COLO829 (cell line): ENCODE measurements around the gene APIP.

Source experiments
- DNase-seq: peaks from one replicate; pipeline ENCODE4 v3.0.0; 2012; ENCODE audit warnings: low spot score

The APIP gene

DNA sequence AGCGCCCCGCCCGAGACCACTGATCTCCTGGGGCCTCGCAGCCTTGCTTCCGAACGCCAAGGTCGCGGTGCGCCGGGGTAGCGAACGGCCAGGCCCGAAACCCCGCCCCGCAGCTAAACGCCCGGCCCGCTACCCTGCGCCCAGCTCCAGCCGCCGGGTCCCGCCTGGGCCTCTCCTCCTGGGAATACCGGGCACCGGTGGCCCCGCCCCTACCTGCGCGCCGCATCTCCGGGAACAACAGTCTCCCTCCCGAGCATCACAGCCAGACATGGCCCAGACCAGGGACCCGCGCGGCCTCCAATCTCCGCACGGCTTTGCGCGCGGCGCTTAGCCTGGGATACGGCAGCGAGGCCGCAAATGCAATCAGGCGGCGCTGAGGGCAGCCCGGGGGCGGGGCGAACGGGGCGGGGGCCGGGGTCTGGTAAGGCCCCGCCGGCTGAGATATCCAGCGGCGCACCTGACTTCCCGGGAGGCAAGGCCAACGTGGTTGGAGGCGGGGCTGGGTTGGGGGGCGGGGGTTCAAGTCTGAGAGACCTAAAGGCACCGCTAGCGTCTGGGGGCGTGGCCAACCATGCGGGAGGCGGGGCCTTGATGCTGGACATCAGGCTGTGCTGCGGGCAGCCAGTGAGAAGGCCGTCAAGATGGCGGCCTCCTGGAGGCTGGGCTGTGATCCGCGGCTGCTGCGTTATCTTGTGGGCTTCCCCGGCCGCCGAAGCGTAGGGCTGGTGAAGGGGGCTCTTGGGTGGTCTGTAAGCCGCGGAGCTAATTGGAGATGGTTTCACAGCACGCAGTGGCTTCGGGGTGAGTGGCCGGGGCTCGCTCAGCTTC is at the start of gene APIP, which contains the start of gene PDHX:
Gene APIP, minus strand, starts transcription at position 365 of the 828 bp plus-strand sequence. Its CDS starts 95 bp downstream, at position 270.
Gene PDHX, plus strand, starts transcription at position 604 of the 828 bp plus-strand sequence. Its CDS starts 38 bp downstream, at position 642.
- DNase-seq, result peak; percentile 100

DNA sequence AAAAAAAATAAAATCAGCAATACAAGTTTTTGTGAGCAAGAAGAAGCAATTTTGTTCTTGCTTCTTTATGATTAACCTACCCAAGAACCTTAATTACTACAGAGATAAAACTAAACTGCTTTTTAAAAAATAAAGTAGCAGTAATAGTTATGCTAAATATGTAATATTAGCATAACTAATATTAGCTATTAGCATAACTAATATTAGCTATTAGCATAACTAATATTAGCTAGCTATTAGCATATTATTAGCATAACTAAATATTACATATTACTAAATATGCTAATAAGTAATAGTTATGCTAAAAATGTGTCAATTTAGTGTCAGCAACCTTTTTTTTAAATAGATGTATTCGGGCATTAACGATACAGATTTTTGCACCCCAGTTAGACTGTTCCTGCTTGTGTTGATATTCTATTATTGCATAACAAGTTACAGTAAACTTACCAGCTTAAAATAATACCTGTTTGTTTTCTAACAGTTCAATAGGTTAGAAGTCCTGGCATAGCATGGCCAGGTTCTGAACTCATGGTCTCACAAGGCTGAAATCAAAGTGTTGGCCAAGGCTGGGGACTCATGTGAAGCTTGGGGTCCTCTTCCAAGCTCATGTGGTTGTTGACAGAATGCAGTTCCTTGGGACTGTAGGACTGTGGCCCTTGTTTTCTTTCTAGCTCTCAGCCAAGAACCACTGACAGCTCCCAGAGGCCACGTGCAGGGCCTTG is 48.6 kb upstream of the APIP start:
- no peak for DNase-seq

DNA sequence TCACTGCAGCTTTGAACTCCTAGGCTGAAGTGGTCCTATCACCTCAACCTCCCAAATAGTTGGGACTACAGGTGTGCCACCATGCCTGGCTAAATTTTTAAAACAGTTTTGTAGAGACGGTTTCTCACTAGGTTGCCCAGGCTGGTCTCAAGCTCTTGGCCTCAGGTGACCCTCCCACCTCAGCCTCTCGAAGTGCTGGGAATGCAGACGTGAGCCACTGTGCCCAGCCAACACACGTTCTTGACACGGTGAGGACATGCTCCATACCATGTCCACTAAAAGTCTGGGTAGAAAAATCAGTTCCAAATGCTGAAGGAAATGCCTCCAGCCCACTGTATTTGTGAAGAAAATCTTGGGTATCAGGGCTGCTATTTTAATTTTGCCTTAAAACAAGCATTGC is 47.2 kb upstream of the APIP start:
- DNase-seq, result no peak

DNA sequence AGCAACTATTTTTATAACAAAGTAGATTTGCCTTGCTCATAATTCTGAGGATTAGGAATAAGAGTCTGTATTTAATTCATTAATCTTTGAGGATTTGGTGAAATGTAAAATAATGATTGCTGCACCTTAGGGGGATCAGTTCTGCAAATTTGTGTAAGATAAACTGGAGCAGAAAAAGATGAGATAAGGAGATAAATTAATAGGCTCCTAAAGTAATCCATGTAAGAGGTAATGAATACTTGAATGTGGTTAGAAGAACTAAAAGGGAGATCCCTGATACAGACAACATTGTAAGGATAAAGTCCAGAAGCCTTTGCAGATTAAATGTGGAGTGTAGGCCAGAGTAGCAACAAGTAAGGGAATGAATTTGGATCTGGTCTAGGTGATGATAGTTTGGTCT is 45.9 kb upstream of the APIP start:
- no peak for DNase-seq

GRCh38 chr11:34960277-34960676 is 44.1 kb upstream of the APIP start:
- peak; percentile 15 for DNase-seq

GRCh38 chr11:34959770-34960169 is 43.6 kb upstream of the APIP start:
- no peak for DNase-seq

DNA sequence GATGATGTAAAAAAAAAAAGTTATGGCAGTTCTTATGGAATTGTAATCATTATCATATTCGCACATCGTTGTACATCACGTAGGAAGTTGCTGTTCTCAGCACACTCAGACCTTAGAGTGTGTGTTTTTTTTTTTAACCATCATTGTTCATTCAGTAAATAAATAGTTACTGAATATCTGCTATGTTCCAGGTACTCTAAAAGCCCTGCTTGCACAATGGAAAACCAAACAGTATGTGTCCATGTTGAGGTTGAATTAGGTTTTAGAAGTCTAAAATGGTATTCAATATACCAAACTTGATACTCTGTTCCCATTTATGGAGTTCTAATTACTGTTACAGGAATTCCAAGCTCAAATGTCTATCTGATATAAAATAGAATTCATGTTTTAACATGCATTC is 41.4 kb upstream of the APIP start:
- no peak for DNase-seq

- DNase-seq, result no peak
These were observed 41.0 kb upstream of the APIP start for GRCh38 chr11:34957206-34957605.

GRCh38 chr11:34953955-34954354 is 37.8 kb upstream of the APIP start:
- DNase-seq, result no peak

GRCh38 chr11:34948696-34949095 is 32.5 kb upstream of the APIP start:
- no peak for DNase-seq

DNA sequence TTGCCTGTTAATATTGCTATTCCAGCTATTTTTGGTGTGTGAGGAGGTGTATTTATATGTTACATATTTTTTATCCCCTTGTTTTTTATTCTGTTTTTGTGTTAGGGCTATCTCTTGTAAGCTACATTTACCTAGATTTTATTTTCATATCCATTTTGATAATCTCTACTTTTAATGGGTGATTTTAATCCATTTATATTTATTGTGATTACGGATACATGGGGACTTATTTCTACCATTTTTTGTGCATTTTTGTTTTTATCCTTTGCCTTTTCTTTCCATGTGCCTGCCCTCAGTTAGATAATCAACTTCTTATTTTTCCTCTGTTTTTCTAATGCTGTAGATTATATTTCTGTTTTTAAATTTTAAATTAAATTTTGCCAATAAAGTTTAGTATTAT is 28.5 kb upstream of the APIP start:
- DNase-seq, result no peak

- no peak for DNase-seq
These were observed 25.5 kb upstream of the APIP start for GRCh38 chr11:34941688-34942087.

DNA sequence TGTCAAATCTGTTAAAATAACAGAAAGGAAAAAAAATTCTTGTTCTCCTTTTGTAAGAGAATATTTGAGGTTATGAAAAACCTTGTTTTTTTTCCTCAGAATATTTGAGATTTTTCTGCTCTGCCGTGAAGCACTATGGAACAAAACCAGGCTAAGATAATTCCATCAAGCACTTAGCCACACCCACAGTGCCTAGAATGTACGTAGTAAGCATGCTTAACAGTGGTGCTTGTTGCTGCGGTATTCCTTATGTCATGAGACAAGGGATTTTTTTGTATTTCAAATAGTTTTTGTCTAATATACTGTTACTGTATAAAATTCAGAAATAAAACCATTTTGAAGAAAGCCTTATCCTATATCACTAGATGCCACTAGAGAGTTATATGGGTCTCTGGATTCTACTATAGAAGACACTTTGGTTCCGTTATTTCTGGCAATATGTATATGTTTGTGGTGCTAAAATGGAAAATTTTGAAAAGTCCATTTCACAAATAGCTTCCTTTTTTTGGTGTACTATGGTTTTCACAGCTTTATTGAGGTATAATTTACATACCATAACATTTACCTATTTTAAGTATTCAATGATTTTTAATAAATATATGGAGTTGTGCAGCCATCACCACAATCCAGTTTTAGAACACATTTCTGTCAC is 24.0 kb upstream of the APIP start:
- DNase-seq, result no peak

- DNase-seq, result no peak
These were observed 22.4 kb upstream of the APIP start for GRCh38 chr11:34938611-34939010.

- DNase-seq, result no peak
These were observed 20.9 kb upstream of the APIP start for GRCh38 chr11:34936945-34937629.

GRCh38 chr11:34929794-34930763 is 13.9 kb upstream of the APIP start:
- peak; percentile 75 for DNase-seq

DNA sequence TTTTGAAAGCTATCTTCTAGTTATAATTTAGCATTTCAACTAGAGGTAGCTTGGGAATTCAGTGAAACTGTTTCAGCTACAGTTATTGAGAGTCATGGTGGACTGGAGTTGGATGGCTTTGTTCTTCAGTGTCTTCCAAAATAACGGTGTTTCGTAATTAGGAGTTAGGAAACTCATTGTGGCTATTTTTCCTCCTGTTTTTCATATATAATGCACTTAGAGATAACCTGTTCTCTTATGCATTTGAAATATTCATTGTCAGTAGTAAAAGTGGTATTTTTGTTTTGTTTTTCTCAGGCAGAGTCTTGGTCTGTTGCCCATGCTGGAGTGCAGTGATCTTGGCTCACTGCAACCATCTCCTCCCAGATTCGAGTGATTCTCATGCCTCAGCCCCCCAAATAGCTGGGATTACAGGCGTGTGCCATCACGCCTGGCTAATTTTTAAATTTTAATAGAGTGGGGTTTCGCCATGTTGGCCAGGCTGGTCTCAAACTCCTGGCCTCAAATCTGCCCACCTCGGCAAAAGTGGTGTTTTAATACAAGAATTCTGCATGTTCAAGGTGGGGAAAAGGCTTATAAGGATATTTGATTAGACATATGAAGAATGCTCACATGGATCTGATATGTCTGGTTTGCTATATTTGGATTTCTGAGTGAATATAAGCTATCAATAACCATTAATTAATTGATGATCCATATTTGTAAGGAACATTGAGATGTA is 12.9 kb upstream of the APIP start:
- no peak for DNase-seq

DNA sequence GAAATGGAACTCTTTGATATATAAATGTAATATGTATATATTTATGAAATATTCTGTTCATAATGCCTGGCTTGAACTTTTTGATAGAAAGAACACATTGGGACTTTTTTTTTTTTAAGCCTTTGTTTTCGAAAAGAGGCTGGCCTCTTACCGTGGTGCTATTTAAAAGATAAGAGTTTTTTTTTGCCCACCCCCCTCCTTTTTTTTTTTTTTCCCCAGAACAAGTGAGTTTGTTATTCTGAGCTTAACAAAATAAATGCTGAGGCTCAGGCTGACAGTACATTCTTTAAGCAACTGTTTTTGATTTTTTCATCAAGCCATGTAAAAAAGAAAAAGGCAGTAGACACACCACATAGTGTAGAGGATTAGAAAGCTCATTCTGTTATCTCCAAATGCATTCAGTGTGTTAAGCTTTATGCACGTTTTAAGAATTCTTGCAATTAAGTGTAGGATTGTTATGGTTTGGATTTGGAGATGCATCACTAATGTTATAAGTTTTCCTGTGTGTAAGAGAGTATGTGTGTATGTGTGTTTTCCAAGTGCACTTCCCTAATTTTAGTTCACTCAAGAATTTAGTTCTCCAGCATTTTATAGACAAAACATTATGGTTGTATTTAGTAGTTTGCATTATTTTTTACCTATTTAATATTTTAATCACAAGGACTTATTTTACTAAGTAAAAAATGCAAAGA is 12.2 kb upstream of the APIP start:
- no peak for DNase-seq

GRCh38 chr11:34926831-34927132 is 10.6 kb upstream of the APIP start:
- DNase-seq, result no peak
